GM10847 (cell line): Measurements from ENCODE around the gene USP38.

ENCODE experiments used
- POLR2A ChIP-seq: IDR thresholded peaks from 2 replicates; pipeline ENCODE4 v1.6.1; 2011; ENCODE audit not compliant: insufficient read length; ENCODE audit errors: extremely low read depth

The USP38 gene

DNA sequence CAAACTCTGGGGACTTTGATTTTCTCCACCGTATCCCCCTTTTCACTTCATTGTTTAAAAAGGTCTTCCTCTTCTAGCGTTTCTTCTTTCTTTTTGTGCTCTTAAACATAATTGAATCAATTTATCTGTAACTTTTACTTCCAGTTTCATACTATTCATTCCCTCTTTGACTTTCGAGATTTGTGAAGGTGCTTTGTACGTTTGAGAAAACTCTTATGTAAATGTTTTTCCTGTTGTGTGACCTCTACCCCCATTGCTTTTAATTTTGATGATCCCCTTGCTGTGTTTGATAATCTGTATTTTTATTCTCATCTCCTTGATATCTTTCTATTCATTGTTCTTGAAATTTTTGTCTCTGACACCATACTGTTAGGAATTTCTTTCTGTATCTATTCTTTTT lies 4.8 kb downstream of the USP38 start:
- TF ChIP-seq POLR2A = no peak

DNA sequence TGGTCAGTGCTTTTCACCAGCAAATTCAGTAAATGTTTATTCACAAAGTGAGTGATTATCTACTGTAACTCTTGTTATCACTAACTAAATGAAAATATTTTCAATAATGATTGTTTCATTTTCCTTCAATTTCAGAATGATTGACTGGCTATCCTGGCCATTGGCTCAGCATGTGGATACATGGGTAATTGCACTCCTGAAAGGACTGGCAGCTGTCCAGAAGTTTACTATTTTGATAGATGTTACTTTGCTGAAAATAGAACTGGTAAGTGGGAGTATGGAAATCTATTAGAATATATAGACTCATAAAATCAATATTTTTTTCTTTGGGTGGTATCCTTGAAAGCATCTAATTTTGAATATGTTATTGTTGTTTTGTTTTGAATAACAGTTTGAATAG lies 10.9 kb downstream of the USP38 start:
- TF ChIP-seq POLR2A = no peak

DNA sequence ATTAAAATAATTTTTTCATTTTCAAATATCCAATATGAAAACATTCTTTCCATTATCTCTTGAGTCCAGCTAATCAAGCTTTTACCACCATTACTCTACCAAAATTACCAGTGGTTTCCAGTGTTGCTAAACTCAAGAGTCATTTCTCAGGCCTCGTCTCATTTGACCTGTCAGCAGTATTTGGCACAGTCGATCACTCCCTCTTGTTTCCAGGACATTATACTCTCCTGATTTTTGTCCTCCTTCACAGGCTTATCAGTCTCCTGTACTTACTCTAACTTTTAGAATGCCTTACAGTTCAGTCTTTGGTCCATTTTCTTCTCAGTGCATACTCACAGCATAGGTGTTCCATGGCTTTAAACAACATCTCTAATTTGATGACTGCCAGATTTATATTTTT lies 11.6 kb downstream of the USP38 start:
- no peak for TF ChIP-seq POLR2A

DNA sequence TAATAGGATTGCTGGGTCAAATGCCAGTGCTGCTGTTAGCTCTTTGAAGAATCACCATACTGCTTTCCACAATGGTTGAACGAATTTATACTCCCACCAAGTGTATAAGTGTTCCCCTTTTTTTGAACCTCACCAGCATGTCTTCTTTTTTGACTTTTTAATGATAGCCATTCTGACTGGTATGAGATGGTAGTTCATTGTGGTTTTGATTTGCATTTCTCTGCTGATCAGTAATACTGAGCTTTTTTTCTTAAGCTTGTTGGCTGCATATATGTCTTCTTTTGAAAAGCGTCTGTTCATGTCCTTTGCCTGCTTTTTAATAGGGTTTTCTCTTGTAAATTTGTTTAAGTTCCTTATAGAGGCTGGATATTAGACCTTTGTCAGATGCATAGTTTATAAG lies 14.8 kb downstream of the USP38 start:
- no peak for TF ChIP-seq POLR2A

DNA sequence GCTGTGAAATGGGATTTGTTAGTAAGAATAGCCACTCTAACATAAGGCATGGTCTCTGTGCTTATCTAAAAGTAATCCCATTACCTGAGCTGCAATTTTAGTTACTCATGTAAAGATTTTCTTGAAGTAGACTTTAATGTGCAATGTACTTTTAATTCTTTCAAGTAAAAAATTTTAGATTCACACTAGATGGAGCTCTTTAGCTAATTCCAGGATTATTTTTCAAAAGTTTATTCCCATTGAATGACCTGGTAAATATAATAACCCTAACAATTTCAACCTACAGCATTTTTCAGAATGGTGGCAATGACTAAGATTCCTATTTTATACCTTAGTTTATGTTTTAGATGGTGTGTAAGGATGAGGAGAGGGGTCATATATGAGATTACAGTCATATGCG lies 18.1 kb downstream of the USP38 start:
- TF ChIP-seq POLR2A = no peak

DNA sequence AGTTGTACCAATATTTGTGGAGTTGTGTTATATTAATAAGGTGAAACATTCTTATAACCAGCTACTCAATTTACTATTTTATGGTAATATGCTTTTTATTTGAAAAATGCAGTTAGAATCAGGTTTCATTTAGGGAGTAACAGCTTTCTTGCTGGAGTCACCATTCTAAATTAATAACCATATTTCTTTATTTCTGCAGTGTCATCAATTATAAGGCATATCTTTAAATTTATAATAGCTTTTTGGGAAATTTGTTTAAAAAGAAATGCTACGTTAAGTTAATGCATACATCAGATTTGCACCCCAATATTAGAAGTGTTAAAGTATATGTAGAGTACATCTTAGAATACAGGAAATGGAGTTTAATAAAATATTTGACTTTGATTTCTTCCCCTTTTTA lies 18.9 kb downstream of the USP38 start:
- no peak for TF ChIP-seq POLR2A

DNA sequence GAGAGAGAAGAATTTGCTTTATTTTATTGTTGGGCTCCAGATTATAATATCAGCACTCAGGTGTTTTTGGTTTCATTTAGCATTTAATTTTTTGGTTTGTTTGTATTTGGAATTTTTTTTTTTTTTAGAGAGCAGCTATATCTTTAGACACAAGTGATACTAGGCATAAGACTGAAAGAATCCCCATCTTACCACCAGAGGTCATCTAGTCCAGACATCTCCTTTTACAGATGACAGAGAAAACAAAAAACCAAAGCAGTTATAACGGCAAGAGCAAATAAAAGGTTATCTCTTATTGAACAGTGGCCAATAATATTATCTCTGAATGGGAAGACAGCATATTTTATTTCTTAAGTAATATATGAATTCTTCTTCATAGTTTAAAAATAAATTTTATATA lies 22.8 kb downstream of the USP38 start:
- no peak for TF ChIP-seq POLR2A

DNA sequence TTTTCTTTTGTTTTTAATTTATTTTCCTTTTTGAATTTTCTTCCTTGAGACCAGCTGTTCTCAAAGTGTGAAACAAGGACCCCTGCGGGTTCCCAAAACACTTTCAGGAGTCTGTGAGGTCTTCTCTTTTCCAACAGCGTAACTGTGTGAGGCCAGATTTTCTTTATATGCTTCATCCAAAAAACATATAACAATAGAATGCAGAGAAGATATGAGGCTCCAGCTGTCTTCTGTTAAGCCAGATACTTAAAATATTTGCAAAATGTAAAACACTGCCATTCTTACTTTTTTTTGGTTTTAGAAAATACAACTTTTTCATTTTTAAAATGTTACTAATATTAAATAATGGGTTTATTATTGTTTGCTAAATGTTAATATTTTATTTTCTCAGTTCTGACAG lies 27.8 kb downstream of the USP38 start:
- no peak for TF ChIP-seq POLR2A

DNA sequence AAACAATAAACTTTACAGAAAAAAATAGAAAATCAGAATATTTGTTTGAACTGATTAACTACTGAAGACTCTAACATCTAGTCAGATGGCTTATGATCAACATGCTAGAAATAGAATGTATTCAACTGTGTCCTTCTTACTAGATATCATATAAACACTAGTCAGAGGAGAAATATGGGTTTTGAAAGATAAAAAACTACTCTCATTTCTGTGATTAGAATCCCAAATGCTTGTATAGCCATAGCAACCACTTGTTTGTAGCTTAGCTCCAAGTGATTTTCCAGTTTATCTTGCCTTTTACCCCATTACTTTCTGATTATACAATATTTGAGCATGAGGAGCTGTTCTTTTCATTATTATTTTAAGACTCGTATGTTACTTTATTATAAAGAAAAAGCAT lies 31.2 kb downstream of the USP38 start:
- TF ChIP-seq POLR2A = no peak

DNA sequence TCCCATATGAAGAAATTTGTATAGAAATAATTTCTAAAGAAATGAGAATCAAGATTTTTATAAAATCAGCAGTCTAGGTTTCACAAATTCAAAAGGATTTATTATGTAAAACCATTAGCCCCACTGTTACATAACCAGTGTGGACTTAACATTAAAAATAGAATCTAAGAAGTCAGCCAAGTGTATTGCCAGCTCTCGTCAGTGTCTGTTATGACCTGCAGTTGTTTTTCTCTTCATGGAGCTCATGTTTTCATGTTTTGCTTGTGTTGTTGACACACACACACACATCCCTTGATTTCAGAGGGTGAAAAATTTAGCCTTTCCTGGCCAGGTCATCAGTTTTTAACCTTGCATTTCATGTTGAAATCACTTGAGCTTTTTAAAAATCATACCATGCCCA lies 39.5 kb downstream of the USP38 start:
- TF ChIP-seq POLR2A = no peak

DNA sequence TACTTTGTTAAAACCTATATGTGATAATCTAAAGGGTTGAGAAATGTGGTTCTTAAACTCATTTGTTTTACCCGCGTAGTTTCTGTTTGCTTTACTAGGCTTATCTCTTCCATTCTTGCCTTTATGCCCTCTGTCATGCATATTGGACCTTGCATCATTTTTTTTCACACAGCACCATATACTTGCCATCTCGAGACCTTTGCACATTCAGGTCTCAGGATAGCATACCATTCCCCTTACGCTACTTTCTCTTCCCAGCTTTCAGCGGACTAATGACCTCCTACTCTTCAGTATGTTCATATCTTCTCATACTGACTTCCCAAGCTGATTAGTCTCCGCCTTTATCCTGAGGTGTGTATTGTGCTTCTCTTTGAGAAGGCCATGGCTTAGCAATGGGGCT lies 40.5 kb downstream of the USP38 start:
- no peak for TF ChIP-seq POLR2A

DNA sequence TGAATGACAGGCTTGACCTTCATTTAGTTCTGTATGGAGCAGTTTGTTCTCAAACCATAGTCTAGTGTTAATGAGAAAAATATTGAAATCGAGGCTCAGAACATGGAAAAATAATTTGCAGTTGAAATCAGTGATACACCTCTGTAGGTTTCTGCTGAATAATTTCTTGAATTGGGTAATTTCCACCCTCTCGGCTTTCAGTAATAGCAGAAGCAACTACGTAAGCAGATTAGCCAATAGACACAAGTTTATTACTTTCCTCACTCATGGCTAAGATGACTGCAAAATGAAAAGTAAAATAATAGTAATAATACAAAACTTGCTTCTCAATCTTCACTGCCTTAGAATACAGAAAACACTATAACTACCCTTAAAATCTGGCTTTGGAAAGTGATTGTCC lies 46.0 kb downstream of the USP38 start:
- no peak for TF ChIP-seq POLR2A

DNA sequence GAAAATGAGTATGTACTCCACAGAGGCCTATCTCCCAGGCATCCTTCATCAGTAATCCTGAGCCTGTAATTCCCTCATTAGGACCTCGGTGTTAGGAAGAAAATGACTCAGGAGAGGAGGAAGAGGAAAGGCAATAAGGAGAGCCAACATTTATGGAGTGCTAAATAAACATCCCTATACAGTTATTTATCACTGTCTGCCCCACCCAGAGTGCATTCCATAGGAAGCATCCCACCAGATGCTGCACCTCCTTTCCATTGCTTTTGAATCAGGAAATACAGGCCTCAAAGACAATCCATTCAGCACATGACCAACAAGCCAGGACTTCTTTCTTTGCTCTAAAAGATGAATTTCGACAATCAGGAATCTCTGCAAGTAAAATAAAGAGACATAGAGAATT lies 47.6 kb downstream of the USP38 start:
- TF ChIP-seq POLR2A = no peak

DNA sequence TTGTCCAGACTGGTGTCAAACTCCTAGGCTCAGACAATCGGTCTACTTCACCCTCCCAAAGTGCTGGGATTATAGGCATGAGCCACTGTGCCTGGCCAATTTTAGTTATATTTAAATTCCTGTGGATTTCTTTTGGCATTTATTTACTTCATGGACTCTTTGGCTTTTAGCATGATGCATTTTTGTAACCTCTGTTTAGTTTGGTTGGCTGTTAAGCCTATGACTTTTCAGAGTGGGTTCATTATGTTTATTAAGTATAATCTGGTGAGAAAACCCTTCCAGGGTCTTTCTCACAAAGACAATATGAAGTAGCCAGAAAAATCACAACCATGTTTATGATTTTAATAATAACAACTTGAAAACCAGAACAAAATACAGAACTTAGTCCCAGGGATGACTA lies 49.4 kb downstream of the USP38 start:
- no peak for TF ChIP-seq POLR2A

DNA sequence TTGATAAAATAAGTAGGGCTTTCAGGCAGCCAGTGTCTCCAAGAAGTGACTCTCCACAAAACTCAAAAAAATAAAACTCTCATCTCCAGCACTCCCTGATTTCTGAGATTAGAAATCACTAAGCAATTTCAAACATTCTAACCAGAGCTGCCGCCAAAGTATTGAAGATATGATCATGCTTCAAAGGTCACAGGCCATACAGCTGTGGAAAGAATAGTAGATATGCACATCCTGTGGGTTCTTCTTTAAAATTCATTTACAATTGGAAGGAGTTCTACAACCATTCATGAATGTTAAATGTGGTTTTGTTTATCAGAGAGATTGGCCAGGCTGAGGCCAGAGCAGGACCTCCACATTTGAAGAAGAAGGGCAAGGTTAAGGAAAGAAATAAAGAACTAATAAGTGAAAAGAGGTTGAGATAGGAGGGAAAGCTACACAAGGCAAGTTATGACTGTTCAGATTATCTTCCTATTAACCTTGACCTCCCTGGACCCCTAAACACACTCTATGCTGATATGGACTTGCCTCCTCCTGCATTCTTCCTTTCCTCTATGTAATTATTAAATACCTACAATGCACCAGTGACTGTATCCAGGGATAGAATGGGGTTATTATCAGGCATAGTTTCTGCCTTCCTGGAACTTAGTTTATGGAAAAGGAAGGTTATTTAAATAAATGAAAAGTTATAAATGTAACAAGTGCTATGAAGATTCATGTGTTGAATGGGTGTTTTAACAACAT lies 56.4 kb downstream of the USP38 start:
- TF ChIP-seq POLR2A = no peak

DNA sequence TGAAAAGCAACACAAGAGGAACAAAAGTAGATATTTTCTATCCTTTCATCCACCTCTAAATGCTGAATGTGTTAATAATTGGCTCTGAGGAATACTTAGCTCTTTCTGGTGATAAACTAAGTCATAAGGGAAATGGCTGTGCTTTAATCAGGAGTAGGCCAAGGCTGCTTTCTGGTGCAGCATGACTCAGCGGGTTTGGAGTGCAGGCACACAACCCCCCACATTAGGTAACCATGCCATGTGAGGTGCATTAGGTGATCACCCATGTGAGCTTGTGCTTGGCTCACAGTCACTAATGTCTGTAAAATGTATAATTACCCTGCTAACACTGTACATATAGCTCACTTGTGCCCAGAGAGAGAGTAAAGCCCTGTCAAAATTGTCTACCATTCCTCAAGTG lies 57.2 kb downstream of the USP38 start:
- no peak for TF ChIP-seq POLR2A

DNA sequence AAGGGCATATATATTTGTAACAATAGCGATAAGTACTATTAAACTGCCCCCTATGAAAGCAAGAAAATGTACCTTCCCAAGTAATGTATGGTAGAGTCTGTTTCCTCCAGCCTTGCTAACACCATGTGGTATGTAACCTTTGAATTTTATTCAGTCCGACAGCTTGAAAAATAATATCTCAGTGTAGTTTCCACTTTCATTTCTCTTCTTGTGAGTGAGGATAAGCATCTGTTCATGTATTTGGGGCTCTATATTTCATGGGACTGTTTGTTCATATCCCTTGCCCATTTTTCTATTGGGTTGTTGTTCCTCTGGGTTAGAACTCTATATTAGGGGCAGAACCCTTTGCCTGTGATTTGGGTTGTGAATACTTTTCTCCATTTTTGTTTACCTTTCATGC lies 58.3 kb downstream of the USP38 start:
- TF ChIP-seq POLR2A = no peak
